Heart left ventricle (tissue), 16 donors: Measurements from ENCODE around the gene BIN1. TPM values are rescaled to one million over a fixed set of nuclear protein-coding genes. Genes with fewer than 3 reads are reported as not detected.

Source experiments
- ATAC-seq, 4 donors: fragments of 200-7000 bp; cut with Tn5 transposase; one replicate each; pipeline ENCODE4 v1.9.1; 2020 to 2022; ENCODE audit warnings: moderate library complexity in 4 of 4, mild to moderate bottlenecking in 3 of 4, moderate number of reproducible peaks in 1 of 4
- DNase-seq, 5 donors: peaks; one replicate each; pipeline ENCODE4 v3.0.0-alpha.2; 2020
- H3K27ac ChIP-seq, 12 donors: fragments of 200-600 bp; sonication (generic) in 4 of 12; one replicate each; pipeline versions ENCODE4 v1.5.0 to v1.8.0; 2016 to 2022; ENCODE audit warnings: mild to moderate bottlenecking in 2 of 12
- H3K27me3 ChIP-seq, 9 donors: fragments of 200-600 bp; sonication (generic) in 2 of 9; one replicate each; pipeline versions ENCODE4 v1.5.1 to v1.8.0; 2016 to 2022; ENCODE audit warnings: mild to moderate bottlenecking in 3 of 9
- H3K36me3 ChIP-seq, 9 donors: fragments of 200-600 bp; sonication (generic) in 2 of 9; one replicate each; pipeline versions ENCODE4 v1.5.0 to v1.8.0; 2018 to 2022; ENCODE audit warnings: mild to moderate bottlenecking in 2 of 9
- H3K4me1 ChIP-seq, 12 donors: fragments of 200-600 bp; sonication (generic) in 4 of 12; one replicate each; pipeline versions ENCODE4 v1.5.0 to v1.8.0; 2016 to 2022; ENCODE audit warnings: mild to moderate bottlenecking in 3 of 12
- H3K4me3 ChIP-seq, 12 donors: fragments of 200-600 bp; sonication (generic) in 4 of 12; one replicate each; pipeline versions ENCODE4 v1.5.0 to v1.8.0; 2017 to 2022; ENCODE audit warnings: mild to moderate bottlenecking in 9 of 12, moderate library complexity in 4 of 12
- H3K9me3 ChIP-seq, 12 donors: fragments of 200-600 bp; sonication (generic) in 4 of 12; one replicate each; pipeline versions ENCODE4 v1.5.0 to v1.8.0; 2016 to 2022; ENCODE audit warnings: mild to moderate bottlenecking in 1 of 12
- POLR2A ChIP-seq, 2 donors: fragments of 450-650 bp; IDR thresholded peaks; one replicate each; pipeline ENCODE4 v1.6.1; 2017; ENCODE audit warnings: antibody characterized with exemption in 2 of 2, mild to moderate bottlenecking in 2 of 2, moderate library complexity in 2 of 2
- WGBS, 4 donors: extraction: QIAGEN DNeasy Blood & Tissue Kit in 2 of 4; methylation state at CpG; one replicate each; pipeline versions ENCODE4 v1.1.5 to v1.1.7; 2013 to 2018; 5-methylcytosine and 5-hydroxymethylcytosine counted together
- intact Hi-C, 10 donors: fragments of 100-400 bp; cut with DNase I; formaldehyde crosslinking; loops; one replicate each; pipeline versions ENCODE4 v1.11.1 to v1.14.2; 2022
- polyA plus RNA-seq, 2 donors: library from polyadenylated mRNA; stranded (reverse); fragments of 200-250 nt; gene quantifications; one replicate each; pipeline ENCODE4 v1.2.3, GENCODE V29; 2013
- total RNA-seq, 9 donors: library from RNA; depleted of rRNA in 2 of 9; stranded (reverse); fragments of >200 nt in 2 of 9; fragmentation: NEBNext Ultra II Directional in 3 of 9; extraction: Animal tissue kit (Norgen Biotek cat#: 25700) in 3 of 9; gene quantifications; one replicate each; pipeline versions ENCODE4 v1.1.0 to v1.2.4, GENCODE V29; 2016 to 2023
- TF ChIP-seq, protein P1 (sequence below), 12 donors: fragments of 200-600 bp; sonication (generic) in 4 of 12; IDR thresholded peaks; one replicate each; pipeline versions ENCODE4 v1.5.0 to v1.8.0; 2018 to 2022; ENCODE audit warnings: antibody characterized with exemption in 12 of 12, mild to moderate bottlenecking in 5 of 12
- donor health status: ischemic (EF 13 %, LVEDD 7.1; RV severe dilation, severe dysfunction).
- donor health status: healthy with polysubstance abuse.
- donor health status: DM: no; HTN: yes; CAD: no.
- donor health status: DM: no; HTN: no; CAD: no.
- donor health status: ischemic (EF 25% LVEDD 6.9; RV normal size, moderate dysfunction).
- donor health status: ischemic (EF 25% LVEDD 5.7; RV mildly dilated, moderate dysfunction).
- donor health status: healthy.
- donor health status: DM: yes; HTN: yes; CAD: no.
- donor health status: ischemic (EF 35%, LVEDD 5.7; RV mildly dilated, moderate dysfunction).
- donor health status: nonischemic (EF 11% LVEDD 7.7; RV severe dilation, severe dysfunction).
- donor health status: DM: yes; HTN: yes; CAD: no.
- donor health status: PGD.
- donor health status: ischemic (EF 29% LVEDD 5.4; RV normal size, mild dysfunction).
- donor health status: nonischemic (EF 23%, LVEDD 6.1; RV moderate dilation, normal function).

Gene BIN1
- total and polyA plus RNA-seq, 11 donors, result 4.3 to 22.2 (median 15.6) TPM

- no peak for TF ChIP-seq POLR2A (IDR thresholded peaks at IDR 0.05)
- TF ChIP-seq, protein P1, sequence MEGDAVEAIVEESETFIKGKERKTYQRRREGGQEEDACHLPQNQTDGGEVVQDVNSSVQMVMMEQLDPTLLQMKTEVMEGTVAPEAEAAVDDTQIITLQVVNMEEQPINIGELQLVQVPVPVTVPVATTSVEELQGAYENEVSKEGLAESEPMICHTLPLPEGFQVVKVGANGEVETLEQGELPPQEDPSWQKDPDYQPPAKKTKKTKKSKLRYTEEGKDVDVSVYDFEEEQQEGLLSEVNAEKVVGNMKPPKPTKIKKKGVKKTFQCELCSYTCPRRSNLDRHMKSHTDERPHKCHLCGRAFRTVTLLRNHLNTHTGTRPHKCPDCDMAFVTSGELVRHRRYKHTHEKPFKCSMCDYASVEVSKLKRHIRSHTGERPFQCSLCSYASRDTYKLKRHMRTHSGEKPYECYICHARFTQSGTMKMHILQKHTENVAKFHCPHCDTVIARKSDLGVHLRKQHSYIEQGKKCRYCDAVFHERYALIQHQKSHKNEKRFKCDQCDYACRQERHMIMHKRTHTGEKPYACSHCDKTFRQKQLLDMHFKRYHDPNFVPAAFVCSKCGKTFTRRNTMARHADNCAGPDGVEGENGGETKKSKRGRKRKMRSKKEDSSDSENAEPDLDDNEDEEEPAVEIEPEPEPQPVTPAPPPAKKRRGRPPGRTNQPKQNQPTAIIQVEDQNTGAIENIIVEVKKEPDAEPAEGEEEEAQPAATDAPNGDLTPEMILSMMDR (IDR thresholded peaks at IDR 0.05), result no peak
- 69 to 91% (median 86%) methylated on average over 2 of the region's 2 CpGs for WGBS, 4 donors
- ATAC-seq (no peak), DNase-seq (no peak)
- Histone ChIP-seq H3K9me3 (peaks cover 0 to 8% (median 0%) of the 10 kb centered on the region in 12 donors), H3K27me3 (peaks cover 3 to 44% (median 25%) of the 10 kb centered on the region in 9 donors), H3K27ac (no peak overlapping the region), H3K4me1 (peaks cover 0 to 15% (median 11%) of the 10 kb centered on the region in 12 donors), H3K4me3 (no peak overlapping the region), H3K36me3 (no peaks in the 10 kb centered on the region)
- intact Hi-C loops, result no loop called here
Observed at GRCh38 chr2:127027715-127028114, 79.2 kb downstream of the BIN1 start.

DNA sequence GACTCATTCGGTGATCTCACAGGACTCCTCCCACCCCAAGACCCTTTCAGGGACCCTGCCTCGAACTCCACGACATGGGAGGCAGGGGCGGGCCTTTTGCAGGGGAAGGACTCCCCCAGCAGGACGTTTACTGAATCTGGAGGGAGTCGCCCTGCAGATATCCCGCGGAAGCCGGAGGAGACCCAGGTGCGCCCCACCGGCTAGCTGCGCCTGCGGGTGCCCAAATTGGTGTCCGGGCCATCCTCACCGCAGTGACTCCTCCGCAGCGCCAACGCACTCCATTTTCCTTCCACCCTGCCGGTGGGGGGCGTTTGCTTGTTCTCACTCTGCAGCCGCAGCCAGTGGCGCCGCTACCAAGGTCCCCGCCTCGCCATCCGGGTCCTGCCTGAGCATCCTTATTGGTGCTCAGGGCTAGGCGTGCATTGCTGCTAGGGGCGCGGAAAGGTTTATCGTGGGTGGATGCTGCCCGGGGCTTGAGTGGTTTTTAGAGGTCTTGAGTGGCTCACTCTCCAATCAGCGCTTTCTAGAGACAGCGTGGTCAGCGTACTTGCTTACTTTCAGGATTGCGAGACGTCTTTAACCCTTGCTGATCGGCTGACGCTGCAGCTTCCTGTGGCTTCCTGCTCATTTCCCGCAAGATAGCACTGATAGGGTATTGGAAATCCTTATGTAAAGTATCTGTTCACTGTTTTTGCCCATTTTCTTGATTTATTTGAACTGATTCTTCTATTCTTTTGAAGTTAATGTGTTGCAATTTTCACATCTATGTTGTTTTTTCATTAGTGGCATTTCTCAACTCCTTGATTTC lies 81.4 kb downstream of the BIN1 start:
- Histone ChIP-seq H3K9me3 (peaks cover 0 to 8% (median 0%) of the 10 kb centered on the region in 12 donors), H3K36me3 (no peaks in the 10 kb centered on the region), H3K27ac (no peak overlapping the region), H3K4me3 (peak overlapping the region; percentile 0 to 56 (median 43)), H3K4me1 (peaks cover 0 to 15% (median 11%) of the 10 kb centered on the region in 12 donors), H3K27me3 (peaks cover 3 to 43% (median 25%) of the 10 kb centered on the region in 9 donors)
- no peak for TF ChIP-seq POLR2A (IDR thresholded peaks at IDR 0.05)
- TF ChIP-seq, protein P1 (IDR thresholded peaks at IDR 0.05), result peak in 6 of 12 donors; percentile 13 to 49 (median 22)
- DNase-seq (peak; percentile 48 to 81 (median 63)), ATAC-seq (peak; percentile 65 to 93 (median 88))
- 0 to 1% (median 1%) methylated on average over 13 to 39 of the region's 39 CpGs for WGBS, 4 donors
- intact Hi-C loops, result no loop called here

DNA sequence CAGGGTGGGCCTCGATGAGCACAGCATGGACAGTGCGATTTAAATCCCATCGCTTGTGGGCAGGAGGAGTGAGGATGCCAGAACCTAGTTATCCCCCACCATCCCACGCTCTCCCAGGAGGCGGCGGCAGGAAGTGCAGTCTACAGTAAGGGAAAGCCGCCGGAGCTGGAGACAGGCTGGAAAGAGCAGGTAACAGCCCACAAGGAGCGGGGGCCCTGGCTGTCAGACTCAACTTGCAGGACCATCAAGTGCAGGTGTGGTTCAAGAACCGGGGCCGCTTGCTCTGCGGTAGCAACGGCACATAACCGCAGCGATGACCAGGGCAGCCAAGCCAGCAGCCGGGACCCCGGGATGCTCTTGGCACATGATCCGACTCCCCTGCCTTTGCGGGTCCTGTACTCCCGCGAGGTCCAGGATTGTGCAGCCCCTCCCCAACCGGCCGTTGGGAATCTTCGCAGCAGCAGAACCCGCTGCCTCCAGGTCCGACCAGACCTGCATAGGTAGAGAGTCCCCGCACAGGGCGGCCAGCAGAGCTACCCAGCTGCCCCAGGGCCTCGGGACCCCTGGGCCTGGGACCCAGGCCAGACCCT lies 82.1 kb downstream of the BIN1 start:
- Histone ChIP-seq H3K4me1 (peaks cover 0 to 15% (median 11%) of the 10 kb centered on the region in 12 donors), H3K36me3 (no peaks in the 10 kb centered on the region), H3K27ac (no peak overlapping the region), H3K4me3 (peak overlapping the region; percentile 0 to 56 (median 43)), H3K9me3 (peaks cover 0 to 8% (median 0%) of the 10 kb centered on the region in 12 donors), H3K27me3 (peaks cover 3 to 38% (median 25%) of the 10 kb centered on the region in 9 donors)
- DNase-seq (no peak), ATAC-seq (peak in 3 of 4 donors; percentile 39 to 74 (median 62))
- intact Hi-C loops, result no loop called here
- WGBS, 4 donors, result 5 to 11% (median 8%) methylated on average over 20 to 29 of the region's 29 CpGs
- TF ChIP-seq, protein P1 (IDR thresholded peaks at IDR 0.05), result peak in 1 of 12 donors; percentile 11
- TF ChIP-seq POLR2A (IDR thresholded peaks at IDR 0.05), result no peak

- H3K4me1 ChIP-seq, result peaks cover 0 to 15% (median 11%) of the 10 kb centered on the region in 12 donors
- no peak for TF ChIP-seq POLR2A (IDR thresholded peaks at IDR 0.05)
- TF ChIP-seq, protein P1 (IDR thresholded peaks at IDR 0.05), result no peak
- H3K9me3 ChIP-seq, result peaks cover 0 to 8% (median 0%) of the 10 kb centered on the region in 12 donors
- H3K27me3 ChIP-seq, result peaks cover 0 to 28% (median 25%) of the 10 kb centered on the region in 9 donors
- no peaks in the 10 kb centered on the region for H3K36me3 ChIP-seq
- DNase-seq, result no peak
- no peak overlapping the region for H3K27ac ChIP-seq
- intact Hi-C loops, result no loop called here
- no peak overlapping the region for H3K4me3 ChIP-seq
- WGBS, 4 donors, result 90 to 100% (median 95%) methylated on average over 1 of the region's 1 CpG
- no peak for ATAC-seq
Observed at GRCh38 chr2:127023504-127023903, 83.5 kb downstream of the BIN1 start.
